HG03045 (cell line): ENCODE data around the gene ALKBH5.
A peak's percentile ranks its signal among the peaks of the same experiment; 100 is the strongest.

Experiments
- ATAC-seq: cut with Tn5 transposase; IDR thresholded peaks from one replicate; pipeline ENCODE4 v1.9.1; 2021; ENCODE audit warnings: mild to moderate bottlenecking, moderate library complexity; ENCODE audit not compliant: unreplicated experiment

The ALKBH5 gene

DNA sequence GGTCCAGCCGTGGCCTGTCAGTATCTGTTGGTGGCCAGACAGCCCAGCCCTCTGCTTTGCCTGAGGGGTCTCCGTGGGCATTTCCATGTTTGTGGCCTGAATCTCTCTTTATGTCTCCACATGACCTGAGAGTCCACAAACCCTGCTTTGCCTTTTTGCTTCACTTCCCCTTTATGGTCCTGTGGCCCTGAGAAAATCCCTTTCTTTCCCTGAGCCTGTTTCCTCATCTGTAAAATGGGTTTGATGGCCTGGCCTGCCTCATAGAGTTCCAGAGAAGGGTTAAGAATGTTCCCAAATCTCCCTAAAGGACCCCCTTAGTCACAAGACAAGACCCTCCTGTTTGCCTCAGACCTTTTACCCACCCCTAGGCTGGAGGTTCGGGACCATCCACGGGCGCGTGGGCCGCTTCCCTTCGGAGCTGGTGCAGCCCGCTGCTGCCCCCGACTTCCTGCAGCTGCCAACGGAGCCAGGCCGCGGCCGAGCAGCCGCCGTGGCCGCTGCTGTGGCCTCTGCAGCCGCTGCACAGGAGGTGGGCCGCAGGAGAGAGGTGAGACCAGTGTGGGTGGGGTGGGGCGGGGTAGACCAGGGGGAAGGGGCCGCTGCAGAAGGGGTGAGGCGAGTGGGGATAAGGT, 26.2 kb upstream of the ALKBH5 start:
- no peak for ATAC-seq

- peak; percentile 58 for ATAC-seq
Observed at GRCh38 chr17:18158022-18158600, 25.5 kb upstream of the ALKBH5 start.

GRCh38 chr17:18159551-18160120, 24.0 kb upstream of the ALKBH5 start:
- ATAC-seq, result no peak

DNA sequence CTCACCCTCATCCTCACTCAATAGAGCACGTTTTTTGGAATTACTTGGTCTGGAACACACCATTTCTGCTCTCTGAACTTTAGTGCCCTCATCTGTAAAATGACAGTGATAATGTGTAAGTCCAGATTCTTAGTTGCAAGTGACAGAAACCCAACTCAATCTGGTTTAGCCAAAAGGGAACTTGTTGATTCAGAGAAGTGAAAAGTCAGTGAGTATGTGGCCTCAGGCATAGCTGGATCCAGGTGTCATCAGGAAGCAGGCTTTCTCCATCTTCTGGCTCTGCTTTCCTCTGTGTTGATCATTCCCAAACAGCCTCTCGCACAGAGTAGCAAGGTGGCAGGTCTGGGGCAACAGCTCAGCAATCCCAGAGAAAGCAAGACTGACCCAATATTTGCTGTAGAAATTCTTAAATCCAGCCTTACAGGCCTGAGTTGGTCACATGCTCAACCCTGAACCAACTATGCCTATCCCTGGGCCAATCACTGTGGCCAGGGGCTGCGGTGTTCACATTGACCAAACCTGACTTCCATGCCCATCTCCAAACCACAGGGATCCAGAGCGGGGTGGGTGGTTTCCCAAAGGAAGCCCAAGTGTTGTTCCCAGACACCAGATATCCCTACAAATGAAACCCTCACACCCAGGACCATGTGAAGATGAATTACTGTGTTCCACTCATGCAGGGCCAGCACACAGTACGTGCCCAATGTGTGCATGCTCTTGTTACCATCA, 23.3 kb upstream of the ALKBH5 start:
- ATAC-seq, result no peak

DNA sequence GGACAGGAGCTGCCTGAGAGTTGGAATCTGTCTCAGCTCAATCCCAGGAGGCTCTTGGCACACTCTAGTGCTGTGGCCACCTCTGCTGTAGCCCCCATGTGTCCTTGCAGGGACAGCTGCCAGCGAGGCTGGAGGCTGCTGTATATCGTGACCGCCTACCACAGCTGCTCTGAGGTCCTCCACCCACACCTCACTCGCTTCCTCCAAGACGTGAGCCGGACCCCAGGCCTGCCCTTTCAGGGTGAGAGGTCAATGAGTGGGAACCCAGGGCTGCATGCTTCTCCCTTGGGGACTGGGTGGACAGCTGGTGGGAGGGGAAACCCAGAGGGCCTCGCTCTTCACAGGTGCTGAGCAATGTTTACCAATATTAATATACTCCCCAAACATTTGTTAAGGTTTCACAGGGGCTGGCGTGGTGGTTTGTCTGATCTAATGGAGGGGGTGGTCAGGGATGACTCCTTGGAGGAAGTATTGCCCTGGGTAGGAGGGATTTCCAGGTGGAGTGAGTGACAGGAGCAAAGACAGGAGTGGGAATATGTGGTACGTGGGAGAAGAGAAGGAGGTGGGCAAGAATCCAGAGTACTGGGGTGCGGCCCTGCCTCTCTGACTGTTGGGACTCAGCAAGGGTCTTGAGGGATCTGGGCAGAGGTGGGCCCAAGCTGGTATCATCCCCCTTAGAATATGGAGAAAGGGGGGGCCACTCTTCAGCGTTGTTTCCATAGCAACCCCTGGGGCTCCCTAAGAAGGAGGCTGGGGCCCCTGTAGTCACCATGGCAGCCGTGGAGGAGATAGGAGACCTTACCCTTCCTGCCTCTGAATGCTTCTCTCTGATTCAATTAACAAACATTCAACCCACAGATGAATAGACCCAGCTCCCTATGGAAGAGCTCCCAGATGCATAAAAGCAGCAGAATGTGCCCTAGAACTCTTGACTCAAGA, 22.2 kb upstream of the ALKBH5 start:
- ATAC-seq, result peak; percentile 40

DNA sequence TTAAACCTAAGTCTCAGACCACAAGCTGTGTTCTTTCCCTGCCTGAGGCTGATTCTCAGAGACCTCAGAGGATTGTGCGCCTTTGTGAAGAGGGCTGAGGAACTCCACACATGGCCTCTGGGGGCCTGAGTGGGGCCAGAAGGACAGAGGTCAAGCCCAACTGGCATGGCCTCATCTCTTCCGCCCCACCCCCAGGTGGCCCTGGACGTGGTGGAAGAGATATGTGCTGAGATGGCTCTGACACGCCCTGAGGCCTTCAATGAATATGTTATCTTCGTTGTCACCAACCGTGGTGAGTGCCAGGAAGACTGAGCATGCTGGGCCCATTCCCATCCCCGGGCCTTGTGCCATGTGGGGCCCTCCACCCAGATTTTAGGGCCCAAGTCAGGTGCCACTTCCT, 20.1 kb upstream of the ALKBH5 start:
- no peak for ATAC-seq

- ATAC-seq, result no peak
Observed at GRCh38 chr17:18166894-18167293, 16.7 kb upstream of the ALKBH5 start.

DNA sequence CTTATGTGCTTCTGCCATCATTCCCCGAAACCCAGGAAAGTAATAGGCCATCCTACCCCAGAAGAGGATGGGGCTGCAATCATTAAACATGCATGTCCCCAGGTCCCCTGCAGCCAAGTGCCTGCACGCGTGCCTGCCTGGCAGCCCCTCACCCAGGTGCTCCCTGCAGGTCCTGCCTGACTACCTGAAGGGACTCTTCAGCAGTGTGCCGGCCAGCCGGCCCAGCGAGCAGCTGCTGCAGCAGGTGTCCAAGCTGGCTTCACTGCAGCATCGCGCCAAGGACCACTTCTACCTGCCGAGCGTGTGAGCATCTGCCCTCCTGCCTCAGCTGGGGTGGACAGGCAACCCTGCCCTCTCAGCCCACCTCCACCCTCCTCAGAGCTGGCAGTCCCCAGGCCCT, 16.2 kb upstream of the ALKBH5 start:
- ATAC-seq, result no peak

DNA sequence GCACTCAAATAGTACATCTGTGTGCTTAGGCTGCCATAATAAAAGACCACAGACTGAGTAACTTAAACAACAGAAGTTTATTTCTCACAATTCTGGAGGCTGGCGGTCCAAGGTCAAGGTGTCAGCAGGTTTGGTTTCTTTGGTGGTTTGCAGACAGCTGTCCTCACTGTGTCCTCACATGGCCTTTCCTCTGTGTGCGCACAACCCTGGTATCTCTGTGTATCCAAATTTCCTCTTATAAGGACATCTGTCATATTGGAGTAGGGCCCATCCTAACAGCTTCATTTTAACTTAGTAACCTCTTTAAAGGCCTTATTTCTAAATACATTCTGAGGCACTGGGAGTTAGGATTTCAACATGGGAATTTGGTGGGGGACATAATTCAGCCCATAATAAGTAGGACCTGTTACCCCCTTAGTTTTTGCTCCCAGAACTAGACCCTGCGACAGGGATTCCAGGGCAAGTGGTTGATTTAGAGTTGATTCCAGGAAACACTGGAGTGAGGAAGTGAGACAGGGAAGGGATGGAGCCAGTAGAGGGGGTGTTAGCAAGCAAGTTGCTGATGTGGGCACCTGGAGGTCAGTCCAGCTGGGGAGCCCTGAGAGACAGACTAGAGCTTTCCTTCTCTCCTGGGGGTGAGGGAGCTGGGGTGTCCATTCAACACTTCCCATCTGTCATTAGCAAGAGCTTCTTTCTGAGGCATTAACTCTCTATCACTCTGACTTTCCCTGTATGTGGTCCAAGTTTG, 10.9 kb upstream of the ALKBH5 start:
- no peak for ATAC-seq

DNA sequence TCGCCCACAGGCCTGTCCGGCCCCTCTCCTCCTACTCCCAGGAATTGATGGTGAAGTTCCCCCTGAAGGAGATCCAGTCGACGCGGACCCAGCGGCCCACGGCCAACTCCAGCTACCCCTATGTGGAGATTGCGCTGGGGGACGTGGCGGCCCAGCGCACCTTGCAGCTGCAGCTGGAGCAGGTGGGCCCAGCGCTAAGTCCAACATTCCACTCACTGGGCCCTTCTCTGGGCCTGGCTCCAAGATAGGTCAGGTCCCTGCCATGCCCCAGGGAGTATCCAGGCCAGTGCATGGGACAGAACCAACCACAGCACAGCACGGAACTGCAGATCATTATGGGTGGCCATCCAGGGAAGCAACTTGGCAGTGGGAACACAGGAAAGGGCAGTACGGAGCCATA, 9.9 kb upstream of the ALKBH5 start:
- no peak for ATAC-seq

DNA sequence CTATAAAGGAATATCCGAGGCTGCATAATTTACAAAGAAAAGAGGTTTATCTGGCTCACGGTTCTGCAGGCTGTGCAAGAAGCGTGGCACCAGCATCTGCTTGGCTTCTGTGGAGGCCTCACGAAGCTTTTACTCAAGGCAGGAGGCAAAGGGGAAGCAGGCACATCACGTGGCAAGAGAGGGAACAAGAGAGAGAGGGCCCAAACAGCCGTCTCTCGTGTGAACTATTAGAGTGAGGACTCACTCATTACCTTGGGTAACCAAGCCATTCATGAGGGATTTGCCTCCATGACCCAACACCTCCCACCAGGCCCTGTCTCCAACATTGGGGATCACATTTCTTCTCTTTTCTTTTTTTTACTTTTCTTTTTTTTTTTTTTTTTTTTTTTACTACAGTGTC, 7.5 kb upstream of the ALKBH5 start:
- ATAC-seq, result no peak

- ATAC-seq, result no peak
Observed at GRCh38 chr17:18177133-18177532, 6.5 kb upstream of the ALKBH5 start.

DNA sequence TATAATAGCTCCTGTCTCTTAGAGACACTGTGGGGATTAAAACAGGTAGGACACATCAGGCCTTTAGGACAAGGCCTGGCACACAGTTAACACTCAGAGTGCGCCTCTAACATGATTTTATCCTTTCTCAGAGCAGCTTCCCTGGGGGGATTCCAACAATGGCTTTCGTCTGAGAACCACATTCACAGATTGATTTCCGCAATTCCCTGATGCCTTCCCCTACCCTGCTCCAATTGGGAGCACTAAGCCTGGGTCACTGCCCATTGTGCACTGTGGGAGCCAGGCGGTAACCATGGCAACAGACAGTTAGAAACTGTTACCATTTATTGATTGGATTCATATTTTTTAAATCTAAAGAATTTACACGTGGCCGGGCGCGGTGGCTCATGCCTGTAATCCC, 5.9 kb upstream of the ALKBH5 start:
- no peak for ATAC-seq

GRCh38 chr17:18179196-18179595, 4.4 kb upstream of the ALKBH5 start:
- no peak for ATAC-seq

GRCh38 chr17:18179804-18180203, 3.8 kb upstream of the ALKBH5 start:
- no peak for ATAC-seq

DNA sequence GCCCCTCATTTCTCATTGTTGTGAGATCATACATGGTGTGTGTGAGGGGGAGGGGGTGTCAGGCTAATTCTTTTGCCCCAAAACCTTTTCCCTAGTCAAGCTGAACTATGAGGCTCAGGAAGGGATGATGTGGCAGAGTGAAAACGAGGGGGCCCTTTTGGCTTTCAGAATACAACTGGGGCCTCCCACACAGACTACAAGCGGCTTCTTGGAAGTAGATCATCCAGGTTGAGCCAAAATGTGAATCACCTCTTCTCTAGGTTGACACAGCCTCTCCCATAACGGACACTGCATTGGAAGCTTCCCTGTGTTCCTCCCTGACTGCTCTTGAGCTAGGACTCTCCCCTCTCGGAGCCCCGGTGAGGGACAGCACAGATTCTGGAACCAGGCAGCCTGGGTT, 2.3 kb upstream of the ALKBH5 start:
- no peak for ATAC-seq

- no peak for ATAC-seq
Observed at GRCh38 chr17:18182110-18182977, 1.3 kb upstream of the ALKBH5 start.

DNA sequence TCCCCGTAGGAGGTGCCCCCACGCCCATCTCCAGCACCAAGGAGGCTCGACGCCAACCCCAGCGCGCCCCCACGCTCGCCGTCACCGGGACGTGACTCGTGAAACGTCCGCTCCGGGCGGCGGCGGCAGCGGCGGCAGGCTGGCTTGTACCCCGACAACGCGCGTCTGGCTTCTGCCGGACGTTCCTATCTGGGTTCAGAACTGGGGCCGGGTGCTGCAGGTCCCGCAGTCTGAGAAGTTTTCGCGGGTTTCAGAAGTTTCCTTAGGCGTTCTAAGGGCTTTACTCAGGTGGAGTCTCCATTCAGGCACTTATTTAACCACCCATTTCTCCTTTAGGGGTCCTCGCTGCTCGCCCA, 672 bp upstream of the ALKBH5 start:
- ATAC-seq, result peak; percentile 34
